Measurements from ENCODE around the gene CDC42BPA.

CDC42BPA gene

GRCh38 chr1:226948051-226948450 lies 370.2 kb downstream of the CDC42BPA start:
- no CpG with 5 or more reads among the region's 2 CpGs for WGBS (ENCODE audit: insufficient coverage, insufficient read length)
- Histone ChIP-seq H3K4me1 (ENCODE audit: control insufficient read depth, insufficient read depth, low read length) (peaks cover 6% of the 10 kb centered on the region), H3K27ac (ENCODE audit: low read length) (no peak overlapping the region), H3K9me3 (ENCODE audit: control insufficient read depth, insufficient read depth, low read length) (no peaks in the 10 kb centered on the region), H3K36me3 (ENCODE audit: control insufficient read depth, insufficient read depth, low read length) (no peaks in the 10 kb centered on the region; the same call in 1 of the 2 replicates), H3K4me3 (ENCODE audit: low read length) (no peak overlapping the region), H3K27me3 (ENCODE audit: control insufficient read depth, insufficient read depth, low read length) (no peaks in the 10 kb centered on the region)
- no peak for DNase-seq (ENCODE audit: low read depth, low spot score)

GRCh38 chr1:226946841-226947240 lies 371.5 kb downstream of the CDC42BPA start:
- Histone ChIP-seq H3K9me3 (ENCODE audit: control insufficient read depth, insufficient read depth, low read length) (no peaks in the 10 kb centered on the region), H3K27me3 (ENCODE audit: control insufficient read depth, insufficient read depth, low read length) (no peaks in the 10 kb centered on the region), H3K27ac (ENCODE audit: low read length) (no peak overlapping the region), H3K4me1 (ENCODE audit: control insufficient read depth, insufficient read depth, low read length) (peaks cover 8% of the 10 kb centered on the region), H3K4me3 (ENCODE audit: low read length) (no peak overlapping the region), H3K36me3 (ENCODE audit: control insufficient read depth, insufficient read depth, low read length) (no peaks in the 10 kb centered on the region; the same call in 1 of the 2 replicates)
- no peak for DNase-seq (ENCODE audit: low read depth, low spot score)
- no CpG with 5 or more reads among the region's 3 CpGs for WGBS (ENCODE audit: insufficient coverage, insufficient read length)

GRCh38 chr1:226946285-226946684 lies 372.0 kb downstream of the CDC42BPA start:
- H3K27ac ChIP-seq (ENCODE audit: low read length) = no peak overlapping the region

GRCh38 chr1:226945858-226946245 lies 372.4 kb downstream of the CDC42BPA start:
- no CpG with 5 or more reads among the region's 8 CpGs for WGBS (ENCODE audit: insufficient coverage, insufficient read length)
- H3K4me3 ChIP-seq (ENCODE audit: low read length) = no peak overlapping the region
- H3K9me3 ChIP-seq (ENCODE audit: control insufficient read depth, insufficient read depth, low read length) = no peaks in the 10 kb centered on the region
- H3K27me3 ChIP-seq (ENCODE audit: control insufficient read depth, insufficient read depth, low read length) = no peaks in the 10 kb centered on the region
- H3K36me3 ChIP-seq (ENCODE audit: control insufficient read depth, insufficient read depth, low read length) = no peaks in the 10 kb centered on the region; the same call in 1 of the 2 replicates
- DNase-seq (ENCODE audit: low read depth, low spot score) = no peak
- H3K27ac ChIP-seq (ENCODE audit: low read length) = no peak overlapping the region
- H3K4me1 ChIP-seq (ENCODE audit: control insufficient read depth, insufficient read depth, low read length) = peaks cover 10% of the 10 kb centered on the region

More at GRCh38 chr1:226946285-226946684, 372.0 kb downstream of the CDC42BPA start:
- no peak for DNase-seq (ENCODE audit: low read depth, low spot score)
- no peak overlapping the region for H3K4me3 ChIP-seq (ENCODE audit: low read length)
- WGBS (ENCODE audit: insufficient coverage, insufficient read length) = no CpG with 5 or more reads among the region's 9 CpGs
- no peaks in the 10 kb centered on the region for H3K27me3 ChIP-seq (ENCODE audit: control insufficient read depth, insufficient read depth, low read length)
- H3K4me1 ChIP-seq (ENCODE audit: control insufficient read depth, insufficient read depth, low read length) = peaks cover 8% of the 10 kb centered on the region
- H3K36me3 ChIP-seq (ENCODE audit: control insufficient read depth, insufficient read depth, low read length) = no peaks in the 10 kb centered on the region; the same call in 1 of the 2 replicates
- no peaks in the 10 kb centered on the region for H3K9me3 ChIP-seq (ENCODE audit: control insufficient read depth, insufficient read depth, low read length)

- DNase-seq (ENCODE audit: low read depth, low spot score) = no peak
- Histone ChIP-seq H3K27ac (ENCODE audit: low read length) (no peak overlapping the region), H3K36me3 (ENCODE audit: control insufficient read depth, insufficient read depth, low read length) (no peaks in the 10 kb centered on the region), H3K27me3 (ENCODE audit: control insufficient read depth, insufficient read depth, low read length) (no peaks in the 10 kb centered on the region), H3K9me3 (ENCODE audit: control insufficient read depth, insufficient read depth, low read length) (no peaks in the 10 kb centered on the region), H3K4me3 (ENCODE audit: low read length) (no peak overlapping the region), H3K4me1 (ENCODE audit: control insufficient read depth, insufficient read depth, low read length) (peaks cover 10% of the 10 kb centered on the region)
- no CpG with 5 or more reads among the region's 19 CpGs for WGBS (ENCODE audit: insufficient coverage, insufficient read length)
Observed at GRCh38 chr1:226945106-226945857, 373.0 kb downstream of the CDC42BPA start.

GRCh38 chr1:226943927-226944326 lies 374.4 kb downstream of the CDC42BPA start:
- Histone ChIP-seq H3K27me3 (ENCODE audit: control insufficient read depth, insufficient read depth, low read length) (no peaks in the 10 kb centered on the region), H3K9me3 (ENCODE audit: control insufficient read depth, insufficient read depth, low read length) (no peaks in the 10 kb centered on the region), H3K4me3 (ENCODE audit: low read length) (no peak overlapping the region), H3K27ac (ENCODE audit: low read length) (no peak overlapping the region), H3K36me3 (ENCODE audit: control insufficient read depth, insufficient read depth, low read length) (no peaks in the 10 kb centered on the region), H3K4me1 (ENCODE audit: control insufficient read depth, insufficient read depth, low read length) (peaks cover 10% of the 10 kb centered on the region)
- no CpG with 5 or more reads among the region's 2 CpGs for WGBS (ENCODE audit: insufficient coverage, insufficient read length)
- no peak for DNase-seq (ENCODE audit: low read depth, low spot score)

- Histone ChIP-seq H3K36me3 (ENCODE audit: control insufficient read depth, insufficient read depth, low read length) (no peaks in the 10 kb centered on the region), H3K9me3 (ENCODE audit: control insufficient read depth, insufficient read depth, low read length) (no peaks in the 10 kb centered on the region), H3K27me3 (ENCODE audit: control insufficient read depth, insufficient read depth, low read length) (no peaks in the 10 kb centered on the region; the same call in 1 of the 2 replicates), H3K4me1 (ENCODE audit: control insufficient read depth, insufficient read depth, low read length) (peaks cover 10% of the 10 kb centered on the region), H3K27ac (ENCODE audit: low read length) (no peak overlapping the region), H3K4me3 (ENCODE audit: low read length) (no peak overlapping the region)
- no CpG with 5 or more reads among the region's 5 CpGs for WGBS (ENCODE audit: insufficient coverage, insufficient read length)
- DNase-seq (ENCODE audit: low read depth, low spot score) = no peak
Observed at GRCh38 chr1:226943156-226943555, 375.1 kb downstream of the CDC42BPA start.

GRCh38 chr1:226942392-226942791 lies 375.9 kb downstream of the CDC42BPA start:
- H3K4me3 ChIP-seq (ENCODE audit: low read length) = no peak overlapping the region

GRCh38 chr1:226940806-226941067 lies 377.6 kb downstream of the CDC42BPA start:
- no CpG with 5 or more reads among the region's 6 CpGs for WGBS (ENCODE audit: insufficient coverage, insufficient read length)
- no peaks in the 10 kb centered on the region for H3K36me3 ChIP-seq (ENCODE audit: control insufficient read depth, insufficient read depth, low read length)

More at GRCh38 chr1:226942392-226942791, 375.9 kb downstream of the CDC42BPA start:
- Histone ChIP-seq H3K36me3 (ENCODE audit: control insufficient read depth, insufficient read depth, low read length) (no peaks in the 10 kb centered on the region), H3K4me1 (ENCODE audit: control insufficient read depth, insufficient read depth, low read length) (peaks cover 10% of the 10 kb centered on the region), H3K27ac (ENCODE audit: low read length) (no peak overlapping the region), H3K9me3 (ENCODE audit: control insufficient read depth, insufficient read depth, low read length) (no peaks in the 10 kb centered on the region), H3K27me3 (ENCODE audit: control insufficient read depth, insufficient read depth, low read length) (no peaks in the 10 kb centered on the region; the same call in 1 of the 2 replicates)
- WGBS (ENCODE audit: insufficient coverage, insufficient read length) = no CpG with 5 or more reads among the region's 3 CpGs
- DNase-seq (ENCODE audit: low read depth, low spot score) = no peak

GRCh38 chr1:226940029-226940805 lies 378.1 kb downstream of the CDC42BPA start, which contains the start of gene COQ8A:
TSS of gene COQ8A (plus strand) at chr1:226940294. CDS start at chr1:226961386, 21,092 bp downstream.
- Histone ChIP-seq H3K36me3 (ENCODE audit: control insufficient read depth, insufficient read depth, low read length) (no peaks in the 10 kb centered on the region), H3K9me3 (ENCODE audit: control insufficient read depth, insufficient read depth, low read length) (no peaks in the 10 kb centered on the region), H3K27me3 (ENCODE audit: control insufficient read depth, insufficient read depth, low read length) (no peaks in the 10 kb centered on the region; the same call in 1 of the 2 replicates), H3K4me3 (ENCODE audit: low read length) (peak within 1 kb of the TSS; percentile 55; the same call in 1 of the 2 replicates), H3K4me1 (ENCODE audit: control insufficient read depth, insufficient read depth, low read length) (peaks cover 10% of the 10 kb centered on the region), H3K27ac (ENCODE audit: low read length) (no peak within 1 kb of the TSS)
- WGBS (ENCODE audit: insufficient coverage, insufficient read length) = no CpG with 5 or more reads among the region's 73 CpGs
- peak; percentile 97 for DNase-seq (ENCODE audit: low read depth, low spot score)

More at GRCh38 chr1:226940806-226941067, 377.6 kb downstream of the CDC42BPA start:
- Histone ChIP-seq H3K27ac (ENCODE audit: low read length) (no peak overlapping the region), H3K4me1 (ENCODE audit: control insufficient read depth, insufficient read depth, low read length) (peaks cover 10% of the 10 kb centered on the region), H3K9me3 (ENCODE audit: control insufficient read depth, insufficient read depth, low read length) (no peaks in the 10 kb centered on the region), H3K4me3 (ENCODE audit: low read length) (peak overlapping the region; percentile 55; the same call in 1 of the 2 replicates), H3K27me3 (ENCODE audit: control insufficient read depth, insufficient read depth, low read length) (no peaks in the 10 kb centered on the region; the same call in 1 of the 2 replicates)
- DNase-seq (ENCODE audit: low read depth, low spot score) = no peak
